Nephron progenitor cell (in vitro differentiated cells): Measurements from ENCODE around the gene FURIN.
"Not testable (repeated sequence)": the region's sequence is repeated elsewhere in the genome, so short reads cannot be mapped to it uniquely, and the experiment has no call there.

Experiments used
- DNase-seq: peaks from one replicate; pipeline ENCODE4 v3.0.0; 2021
- H3K27ac Mint-ChIP-seq: 2 replicates; pipeline ENCODE4 v1.8.0; 2021; ENCODE audit warnings: mild to moderate bottlenecking, moderate library complexity, mixed read lengths
- H3K27me3 Mint-ChIP-seq: 2 replicates; pipeline ENCODE4 v1.8.0; 2021; ENCODE audit warnings: mild to moderate bottlenecking, low read depth, mixed read lengths; ENCODE audit not compliant: poor library complexity
- H3K36me3 Mint-ChIP-seq: 2 replicates; pipeline ENCODE4 v1.8.0; 2021; ENCODE audit warnings: low read depth, mixed read lengths
- H3K4me1 Mint-ChIP-seq: 2 replicates; pipeline ENCODE4 v1.8.0; 2021; ENCODE audit warnings: mixed read lengths
- H3K4me3 Mint-ChIP-seq: 2 replicates; pipeline ENCODE4 v1.8.0; 2021; ENCODE audit warnings: mild to moderate bottlenecking, moderate library complexity, mixed read lengths
- H3K9me3 Mint-ChIP-seq: 2 replicates; pipeline ENCODE4 v1.8.0; 2021; ENCODE audit warnings: mild to moderate bottlenecking, moderate library complexity, mixed read lengths
- CTCF ChIP-seq: fragments of 200-600 bp; sonication (generic); IDR thresholded peaks from 2 replicates; pipeline ENCODE4 v1.5.0; 2021; ENCODE audit warnings: antibody characterized with exemption

FURIN gene

GRCh38 chr15:90826206-90826885, 42.0 kb upstream of the FURIN start:
- H3K27me3 Mint-ChIP-seq, result peaks cover 12% of the 10 kb centered on the region
- H3K27ac Mint-ChIP-seq, H3K9me3 Mint-ChIP-seq, H3K36me3 Mint-ChIP-seq, DNase-seq, H3K4me3 Mint-ChIP-seq: not testable (repeated sequence)
- H3K4me1 Mint-ChIP-seq, result peaks cover 36% of the 10 kb centered on the region

- Mint-ChIP-seq H3K4me3 (no peak overlapping the region), H3K27ac (no peak overlapping the region), H3K9me3 (peaks cover 9% of the 10 kb centered on the region), H3K36me3 (no peaks in the 10 kb centered on the region), H3K4me1 (peaks cover 36% of the 10 kb centered on the region), H3K27me3 (peaks cover 8% of the 10 kb centered on the region)
- no peak for TF ChIP-seq CTCF
- no peak for DNase-seq
These were observed 41.4 kb upstream of the FURIN start for GRCh38 chr15:90826886-90827435.

- no peak for DNase-seq
- TF ChIP-seq CTCF, result no peak
These were observed 40.3 kb upstream of the FURIN start for GRCh38 chr15:90828111-90828510.

GRCh38 chr15:90829126-90829525, 39.3 kb upstream of the FURIN start:
- no peak overlapping the region for H3K4me3 Mint-ChIP-seq
- TF ChIP-seq CTCF, result no peak
- no peak overlapping the region for H3K27ac Mint-ChIP-seq
- peaks cover 28% of the 10 kb centered on the region for H3K4me1 Mint-ChIP-seq
- no peaks in the 10 kb centered on the region for H3K36me3 Mint-ChIP-seq
- DNase-seq, result no peak
- H3K9me3 Mint-ChIP-seq, result peaks cover 9% of the 10 kb centered on the region
- peaks cover 8% of the 10 kb centered on the region for H3K27me3 Mint-ChIP-seq

More at GRCh38 chr15:90828111-90828510, 40.3 kb upstream of the FURIN start:
- Mint-ChIP-seq H3K9me3 (peaks cover 9% of the 10 kb centered on the region), H3K4me1 (peaks cover 30% of the 10 kb centered on the region), H3K27ac (no peak overlapping the region), H3K36me3 (no peaks in the 10 kb centered on the region), H3K4me3 (no peak overlapping the region), H3K27me3 (peaks cover 8% of the 10 kb centered on the region)

GRCh38 chr15:90829942-90830440, 38.4 kb upstream of the FURIN start:
- DNase-seq, result no peak
- Mint-ChIP-seq H3K27ac (peak overlapping the region; percentile 75), H3K27me3 (peaks cover 8% of the 10 kb centered on the region), H3K36me3 (no peaks in the 10 kb centered on the region), H3K4me1 (peaks cover 19% of the 10 kb centered on the region), H3K9me3 (peaks cover 6% of the 10 kb centered on the region), H3K4me3 (no peak overlapping the region)
- no peak for TF ChIP-seq CTCF

- Mint-ChIP-seq H3K9me3 (no peaks in the 10 kb centered on the region), H3K27ac (no peak overlapping the region), H3K4me1 (peaks cover 29% of the 10 kb centered on the region), H3K36me3 (no peaks in the 10 kb centered on the region), H3K27me3 (peaks cover 5% of the 10 kb centered on the region), H3K4me3 (no peak overlapping the region)
- no peak for DNase-seq
- no peak for TF ChIP-seq CTCF
These were observed 33.8 kb upstream of the FURIN start for GRCh38 chr15:90834626-90835025.
